GM18507 (cell line): ENCODE data around the gene PTK6.
A peak's percentile ranks its signal among the peaks of the same experiment; 100 is the strongest.

Experiments
- DNase-seq: peaks from one replicate; pipeline ENCODE4 v3.0.0; 2011; ENCODE audit warnings: low read depth; ENCODE audit not compliant: insufficient read length; ENCODE audit errors: extremely low spot score
- FAIRE-seq: peaks from 2 replicates; lab custom pipeline; 2011; peaks lifted over from hg19 to GRCh38; lab: Jason Lieb, UNC

The PTK6 gene

GRCh38 chr20:63499338-63499969 is 37.7 kb downstream of the PTK6 start:
- DNase-seq (no peak), FAIRE-seq (no peak)

- DNase-seq (no peak), FAIRE-seq (no peak)
Observed at GRCh38 chr20:63498960-63499337, 38.2 kb downstream of the PTK6 start, which contains the start of gene EEF1A2. Gene EEF1A2 (minus strand): TSS chr20:63499083. CDS start chr20:63497763, 1,320 bp downstream.

- DNase-seq (no peak), FAIRE-seq (no peak)
Observed at GRCh38 chr20:63497946-63498935, 38.9 kb downstream of the PTK6 start.

- DNase-seq (no peak), FAIRE-seq (no peak)
Observed at GRCh38 chr20:63497138-63497945, 39.8 kb downstream of the PTK6 start.

GRCh38 chr20:63496596-63497120 is 40.5 kb downstream of the PTK6 start:
- FAIRE-seq (no peak), DNase-seq (no peak)

GRCh38 chr20:63495741-63496595 is 41.2 kb downstream of the PTK6 start:
- DNase-seq = peak; percentile 75
- peak; percentile 73 for FAIRE-seq

GRCh38 chr20:63495167-63495720 is 41.9 kb downstream of the PTK6 start:
- no peak for DNase-seq
- FAIRE-seq = no peak

- no peak for FAIRE-seq
Observed at GRCh38 chr20:63494420-63495166, 42.6 kb downstream of the PTK6 start.

GRCh38 chr20:63494084-63494419 is 43.1 kb downstream of the PTK6 start:
- no peak for DNase-seq
- FAIRE-seq = no peak

More at GRCh38 chr20:63494420-63495166, 42.6 kb downstream of the PTK6 start:
- no peak for DNase-seq

GRCh38 chr20:63493563-63494020 is 43.6 kb downstream of the PTK6 start:
- DNase-seq = no peak
- no peak for FAIRE-seq

GRCh38 chr20:63492982-63493381 is 44.2 kb downstream of the PTK6 start:
- FAIRE-seq (no peak), DNase-seq (no peak)

- FAIRE-seq (no peak), DNase-seq (no peak)
Observed at GRCh38 chr20:63492518-63492917, 44.7 kb downstream of the PTK6 start.

GRCh38 chr20:63491635-63492230 is 45.4 kb downstream of the PTK6 start:
- DNase-seq = no peak

GRCh38 chr20:63491078-63491477 is 46.1 kb downstream of the PTK6 start:
- DNase-seq (no peak), FAIRE-seq (no peak)

More at GRCh38 chr20:63491635-63492230, 45.4 kb downstream of the PTK6 start:
- FAIRE-seq = no peak

- DNase-seq (no peak), FAIRE-seq (no peak)
Observed at GRCh38 chr20:63490416-63490815, 46.8 kb downstream of the PTK6 start.

- DNase-seq (no peak), FAIRE-seq (no peak)
Observed at GRCh38 chr20:63488315-63489251, 48.6 kb downstream of the PTK6 start.
